HCT116 (cell line): Measurements from ENCODE around the gene PRDM12. TPM values are rescaled to one million over a fixed set of nuclear protein-coding genes. Genes with fewer than 3 reads are reported as not detected.

Experiments
- ATAC-seq: fragments of 200-7000 bp; cut with Tn5 transposase; 2 replicates; pipeline ENCODE4 v1.9.1; 2020; ENCODE audit warnings: mild to moderate bottlenecking, moderate library complexity
- BruUV-seq: library from RNA; stranded (reverse); fragments of 400-500 nt; replicated peaks from 2 replicates; lab custom pipeline; 2021; lab: Mats Ljungman, UMichigan
- CTCF ChIA-PET: fragments of 300-600 bp; sonication (Branson Sonifier 250); formaldehyde crosslinking; loops from one replicate; lab custom pipeline; 2021; ENCODE audit warnings: antibody characterized with exemption; lab: Charles Lee
- POLR2A ChIA-PET: fragments of 300-600, 350-600 bp; sonication (Branson Sonifier 250); formaldehyde crosslinking; loops from one replicate; lab custom pipeline; 2021; ENCODE audit warnings: antibody characterized with exemption; lab: Charles Lee
- RAD21 ChIA-PET, 2 experiments: fragments of 300-600 bp; sonication (Branson Sonifier 250); formaldehyde crosslinking; loops; one replicate each; lab custom pipeline; 2023; ENCODE audit warnings: low total read pairs in 2 of 2; ENCODE audit not compliant: uncharacterized antibody in 2 of 2, unreplicated experiment in 2 of 2, low non-redundant PET in 1 of 2; lab: Charles Lee
- DNase-seq: peaks from one replicate; pipeline ENCODE4 v3.0.0-alpha.2; 2010; ENCODE audit warnings: low read depth, low spot score
- H2AFZ ChIP-seq: fragments of 200-600 bp; shearing (Covaris generic), sonication (generic); 2 replicates; pipeline ENCODE4 v1.6.1; 2017; ENCODE audit warnings: low read depth, mixed run types, mixed read lengths, antibody characterized with exemption, low read length; ENCODE audit not compliant: poor library complexity, severe bottlenecking
- H3K27ac ChIP-seq: 2 replicates; pipeline ENCODE4 v1.5.1; 2012; ENCODE audit warnings: low read depth, low read length
- H3K27me3 ChIP-seq: fragments of 200-600 bp; sonication (generic); 2 replicates; pipeline ENCODE4 v1.6.1; 2016; ENCODE audit warnings: mixed run types, low read length, mixed read lengths; ENCODE audit not compliant: insufficient read depth
- H3K36me3 ChIP-seq, 2 experiments: fragments of 200-500 bp in 1 of 2; fragments of 200-600 bp in 1 of 2; sonication (Bioruptor generic) in 1 of 2; sonication (generic) in 1 of 2; 2 replicates each; pipeline versions ENCODE4 v1.5.1 to v1.6.1; 2014 to 2016; ENCODE audit warnings: low read length in 2 of 2, inconsistent platforms in 1 of 2, mixed read lengths in 1 of 2, mixed run types in 1 of 2; ENCODE audit not compliant: insufficient read depth in 2 of 2, control insufficient read depth in 1 of 2
- H3K4me1 ChIP-seq, 2 experiments: fragments of 200-600 bp in 1 of 2; sonication (generic) in 1 of 2; 2 replicates each; pipeline versions ENCODE4 v1.5.1 to v1.6.1; 2012 to 2017; ENCODE audit warnings: low read length in 2 of 2, inconsistent platforms in 1 of 2, mild to moderate bottlenecking in 1 of 2, mixed read lengths in 1 of 2, mixed run types in 1 of 2, moderate library complexity in 1 of 2; ENCODE audit not compliant: insufficient read depth in 2 of 2, control insufficient read depth in 1 of 2
- H3K4me2 ChIP-seq: fragments of 200-600 bp; sonication (generic); 2 replicates; pipeline ENCODE4 v1.6.1; 2017; ENCODE audit warnings: mixed run types, low read length, mixed read lengths
- H3K4me3 ChIP-seq, 2 experiments: fragments of 200-600 bp in 1 of 2; sonication (generic) in 1 of 2; replicated peaks in 1 of 2; 2 replicates each; pipeline ENCODE4 v1.5.1; 2011 to 2016; ENCODE audit warnings: low read length in 2 of 2, control low read depth in 1 of 2, low read depth in 1 of 2, mild to moderate bottlenecking in 1 of 2, mixed read lengths in 1 of 2, mixed run types in 1 of 2
- H3K79me2 ChIP-seq: fragments of 200-600 bp; sonication (generic); 2 replicates; pipeline ENCODE4 v1.6.1; 2017; ENCODE audit warnings: mild to moderate bottlenecking, mixed run types, low read length, moderate library complexity, mixed read lengths; ENCODE audit not compliant: insufficient read depth
- H3K9ac ChIP-seq: fragments of 200-600 bp; sonication (generic); 2 replicates; pipeline ENCODE4 v1.6.1; 2016; ENCODE audit warnings: low read length, mixed read lengths
- H3K9me2 ChIP-seq: fragments of 200-600 bp; sonication (generic), shearing (Covaris generic); 2 replicates; pipeline ENCODE4 v1.6.1; 2017; ENCODE audit warnings: mixed run types, mild to moderate bottlenecking, moderate library complexity; ENCODE audit not compliant: insufficient read depth
- H3K9me3 ChIP-seq, 2 experiments: fragments of 200-500 bp in 1 of 2; fragments of 200-600 bp in 1 of 2; sonication (Bioruptor generic) in 1 of 2; sonication (generic) in 1 of 2; 2 replicates each; pipeline ENCODE4 v1.6.1; 2014 to 2017; ENCODE audit warnings: low read length in 2 of 2, mixed read lengths in 2 of 2, inconsistent platforms in 1 of 2, low read depth in 1 of 2, mild to moderate bottlenecking in 1 of 2, mixed run types in 1 of 2, moderate library complexity in 1 of 2; ENCODE audit not compliant: control insufficient read depth in 1 of 2, insufficient read depth in 1 of 2
- H4K20me1 ChIP-seq: fragments of 200-600 bp; sonication (generic), shearing (Covaris generic); 2 replicates; pipeline ENCODE4 v1.6.1; 2017; ENCODE audit warnings: mixed run types, mild to moderate bottlenecking, moderate library complexity; ENCODE audit not compliant: insufficient read depth
- CBX3 ChIP-seq: IDR thresholded peaks from 2 replicates; pipeline ENCODE4 v1.6.1; 2012; ENCODE audit warnings: low read depth
- CEBPB ChIP-seq: IDR thresholded peaks from 2 replicates; pipeline ENCODE4 v1.6.1; 2012; ENCODE audit warnings: low read depth
- ELF1 ChIP-seq: IDR thresholded peaks from 2 replicates; pipeline ENCODE4 v1.6.1; 2012; ENCODE audit warnings: low read depth, borderline replicate concordance
- SRF ChIP-seq: IDR thresholded peaks from 2 replicates; pipeline ENCODE4 v1.6.1; 2012; ENCODE audit warnings: low read depth
- intact Hi-C: fragments of 100-400 bp; cut with micrococcal nuclease; formaldehyde crosslinking; loops from 2 replicates; pipeline ENCODE4 v1.10.0; 2022
- total RNA-seq: library from RNA; stranded (reverse); gene quantifications from one replicate; pipeline ENCODE4 v1.2.1, GENCODE V29; 2021; ENCODE audit not compliant: unreplicated experiment
- TF ChIP-seq, protein P1 (sequence below): IDR thresholded peaks from 2 replicates; pipeline ENCODE4 v1.6.1; 2012; ENCODE audit warnings: low read depth
- TF ChIP-seq, protein P2 (sequence below): IDR thresholded peaks from 2 replicates; pipeline ENCODE4 v1.6.1; 2011; ENCODE audit warnings: mild to moderate bottlenecking, low read length, moderate library complexity; ENCODE audit not compliant: insufficient replicate concordance; ENCODE audit errors: extremely low read depth
- TF ChIP-seq, protein P3 (sequence below), 3 experiments: fragments of 200-600 bp in 1 of 3; sonication (generic) in 1 of 3; IDR thresholded peaks in 2 of 3; conservative IDR thresholded peaks in 1 of 3; 2 replicates each; pipeline ENCODE4 v1.5.1; 2012 to 2017; ENCODE audit warnings: low read depth in 2 of 3, low read length in 2 of 3, antibody characterized with exemption in 1 of 3, borderline replicate concordance in 1 of 3, control low read depth in 1 of 3, mild to moderate bottlenecking in 1 of 3, mixed read lengths in 1 of 3, mixed run types in 1 of 3, moderate library complexity in 1 of 3; ENCODE audit not compliant: insufficient read depth in 1 of 3

The PRDM12 gene
- total RNA-seq, 1 experiment from 2014 or later: 0.54 TPM

DNA sequence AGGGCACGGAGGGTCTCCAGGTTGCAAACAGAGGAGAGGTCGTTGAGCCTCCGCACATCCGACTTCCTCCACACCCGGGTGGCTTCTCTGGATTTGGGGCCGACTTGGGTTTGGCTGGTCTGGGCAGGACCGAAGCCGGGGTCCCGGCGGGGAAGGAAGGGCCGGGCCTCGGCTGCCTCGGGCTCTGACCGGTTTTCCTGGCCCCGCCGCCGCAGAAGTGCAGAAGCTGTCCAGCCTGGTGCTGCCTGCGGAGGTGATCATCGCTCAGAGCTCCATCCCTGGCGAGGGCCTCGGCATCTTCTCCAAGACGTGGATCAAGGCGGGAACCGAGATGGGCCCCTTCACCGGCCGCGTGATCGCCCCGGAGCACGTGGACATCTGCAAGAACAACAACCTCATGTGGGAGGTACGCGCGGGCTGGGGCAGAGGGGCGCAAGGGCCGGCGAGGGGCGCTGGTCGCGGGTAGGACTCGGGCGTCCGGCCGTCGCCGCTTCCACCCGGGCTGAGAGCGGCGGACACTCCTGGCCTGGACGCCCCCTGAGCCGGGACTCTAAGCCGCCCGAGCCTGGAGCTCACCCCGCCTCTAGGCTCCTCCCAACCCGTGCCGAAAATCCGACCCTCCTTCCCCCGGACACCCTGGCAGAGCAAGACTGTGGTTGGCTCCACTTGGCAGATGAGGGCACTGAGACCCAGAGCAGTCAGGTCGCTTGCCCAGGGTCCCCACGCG lies 2.2 kb downstream of the PRDM12 start:
- ATAC-seq: no peak
- no peak overlapping the region for H2AFZ ChIP-seq
- H3K36me3 ChIP-seq: no peaks in the 10 kb centered on the region
- RAD21 ChIA-PET: no interaction called here
- H4K20me1 ChIP-seq: no peaks in the 10 kb centered on the region
- peaks cover 0 to 8% of the 10 kb centered on the region in 2 experiments; a peak in 2 of 4 replicates for H3K4me1 ChIP-seq
- H3K27ac ChIP-seq: no peak overlapping the region
- no peak overlapping the region for H3K4me3 ChIP-seq
- H3K9ac ChIP-seq: no peak overlapping the region
- POLR2A ChIA-PET: no interaction called here
- H3K4me2 ChIP-seq: no peak overlapping the region
- CTCF ChIA-PET: no interaction called here
- intact Hi-C loops: no loop called here
- no peak for TF ChIP-seq SRF
- no peak for TF ChIP-seq CBX3
- TF ChIP-seq, protein P1, sequence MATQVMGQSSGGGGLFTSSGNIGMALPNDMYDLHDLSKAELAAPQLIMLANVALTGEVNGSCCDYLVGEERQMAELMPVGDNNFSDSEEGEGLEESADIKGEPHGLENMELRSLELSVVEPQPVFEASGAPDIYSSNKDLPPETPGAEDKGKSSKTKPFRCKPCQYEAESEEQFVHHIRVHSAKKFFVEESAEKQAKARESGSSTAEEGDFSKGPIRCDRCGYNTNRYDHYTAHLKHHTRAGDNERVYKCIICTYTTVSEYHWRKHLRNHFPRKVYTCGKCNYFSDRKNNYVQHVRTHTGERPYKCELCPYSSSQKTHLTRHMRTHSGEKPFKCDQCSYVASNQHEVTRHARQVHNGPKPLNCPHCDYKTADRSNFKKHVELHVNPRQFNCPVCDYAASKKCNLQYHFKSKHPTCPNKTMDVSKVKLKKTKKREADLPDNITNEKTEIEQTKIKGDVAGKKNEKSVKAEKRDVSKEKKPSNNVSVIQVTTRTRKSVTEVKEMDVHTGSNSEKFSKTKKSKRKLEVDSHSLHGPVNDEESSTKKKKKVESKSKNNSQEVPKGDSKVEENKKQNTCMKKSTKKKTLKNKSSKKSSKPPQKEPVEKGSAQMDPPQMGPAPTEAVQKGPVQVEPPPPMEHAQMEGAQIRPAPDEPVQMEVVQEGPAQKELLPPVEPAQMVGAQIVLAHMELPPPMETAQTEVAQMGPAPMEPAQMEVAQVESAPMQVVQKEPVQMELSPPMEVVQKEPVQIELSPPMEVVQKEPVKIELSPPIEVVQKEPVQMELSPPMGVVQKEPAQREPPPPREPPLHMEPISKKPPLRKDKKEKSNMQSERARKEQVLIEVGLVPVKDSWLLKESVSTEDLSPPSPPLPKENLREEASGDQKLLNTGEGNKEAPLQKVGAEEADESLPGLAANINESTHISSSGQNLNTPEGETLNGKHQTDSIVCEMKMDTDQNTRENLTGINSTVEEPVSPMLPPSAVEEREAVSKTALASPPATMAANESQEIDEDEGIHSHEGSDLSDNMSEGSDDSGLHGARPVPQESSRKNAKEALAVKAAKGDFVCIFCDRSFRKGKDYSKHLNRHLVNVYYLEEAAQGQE: no peak
- no peak for TF ChIP-seq CEBPB
- TF ChIP-seq, protein P2, sequence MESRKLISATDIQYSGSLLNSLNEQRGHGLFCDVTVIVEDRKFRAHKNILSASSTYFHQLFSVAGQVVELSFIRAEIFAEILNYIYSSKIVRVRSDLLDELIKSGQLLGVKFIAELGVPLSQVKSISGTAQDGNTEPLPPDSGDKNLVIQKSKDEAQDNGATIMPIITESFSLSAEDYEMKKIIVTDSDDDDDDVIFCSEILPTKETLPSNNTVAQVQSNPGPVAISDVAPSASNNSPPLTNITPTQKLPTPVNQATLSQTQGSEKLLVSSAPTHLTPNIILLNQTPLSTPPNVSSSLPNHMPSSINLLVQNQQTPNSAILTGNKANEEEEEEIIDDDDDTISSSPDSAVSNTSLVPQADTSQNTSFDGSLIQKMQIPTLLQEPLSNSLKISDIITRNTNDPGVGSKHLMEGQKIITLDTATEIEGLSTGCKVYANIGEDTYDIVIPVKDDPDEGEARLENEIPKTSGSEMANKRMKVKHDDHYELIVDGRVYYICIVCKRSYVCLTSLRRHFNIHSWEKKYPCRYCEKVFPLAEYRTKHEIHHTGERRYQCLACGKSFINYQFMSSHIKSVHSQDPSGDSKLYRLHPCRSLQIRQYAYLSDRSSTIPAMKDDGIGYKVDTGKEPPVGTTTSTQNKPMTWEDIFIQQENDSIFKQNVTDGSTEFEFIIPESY: no peak
- TF ChIP-seq ELF1: no peak
- TF ChIP-seq, protein P3, sequence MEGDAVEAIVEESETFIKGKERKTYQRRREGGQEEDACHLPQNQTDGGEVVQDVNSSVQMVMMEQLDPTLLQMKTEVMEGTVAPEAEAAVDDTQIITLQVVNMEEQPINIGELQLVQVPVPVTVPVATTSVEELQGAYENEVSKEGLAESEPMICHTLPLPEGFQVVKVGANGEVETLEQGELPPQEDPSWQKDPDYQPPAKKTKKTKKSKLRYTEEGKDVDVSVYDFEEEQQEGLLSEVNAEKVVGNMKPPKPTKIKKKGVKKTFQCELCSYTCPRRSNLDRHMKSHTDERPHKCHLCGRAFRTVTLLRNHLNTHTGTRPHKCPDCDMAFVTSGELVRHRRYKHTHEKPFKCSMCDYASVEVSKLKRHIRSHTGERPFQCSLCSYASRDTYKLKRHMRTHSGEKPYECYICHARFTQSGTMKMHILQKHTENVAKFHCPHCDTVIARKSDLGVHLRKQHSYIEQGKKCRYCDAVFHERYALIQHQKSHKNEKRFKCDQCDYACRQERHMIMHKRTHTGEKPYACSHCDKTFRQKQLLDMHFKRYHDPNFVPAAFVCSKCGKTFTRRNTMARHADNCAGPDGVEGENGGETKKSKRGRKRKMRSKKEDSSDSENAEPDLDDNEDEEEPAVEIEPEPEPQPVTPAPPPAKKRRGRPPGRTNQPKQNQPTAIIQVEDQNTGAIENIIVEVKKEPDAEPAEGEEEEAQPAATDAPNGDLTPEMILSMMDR (IDR thresholded peaks at IDR 0.05 in 2 of 3, conservative IDR thresholded peaks at IDR 0.05 in 1 of 3; ENCODE audit: borderline replicate concordance in 1 of 3, insufficient read depth in 1 of 3, low read depth in 2 of 3, low read length in 2 of 3): no peak
- no peak for DNase-seq
- no TSS peak for BruUV-seq
- no peaks in the 10 kb centered on the region for H3K79me2 ChIP-seq
- no peaks in the 10 kb centered on the region for H3K27me3 ChIP-seq
- no peaks in the 10 kb centered on the region for H3K9me3 ChIP-seq
- no peaks in the 10 kb centered on the region for H3K9me2 ChIP-seq
